Stimulated activated CD8-positive, alpha-beta memory T cell treated with anti-CD3 and anti-CD28 coated beads, Interleukin-7, amount 100 ng/mL, for 24 hours (primary cell): Measurements from ENCODE around the gene SATB2.

Experiments
- DNase-seq: peaks from one replicate; pipeline ENCODE4 v3.0.0-alpha.2; 2020; ENCODE audit warnings: low read depth

The SATB2 gene

DNA sequence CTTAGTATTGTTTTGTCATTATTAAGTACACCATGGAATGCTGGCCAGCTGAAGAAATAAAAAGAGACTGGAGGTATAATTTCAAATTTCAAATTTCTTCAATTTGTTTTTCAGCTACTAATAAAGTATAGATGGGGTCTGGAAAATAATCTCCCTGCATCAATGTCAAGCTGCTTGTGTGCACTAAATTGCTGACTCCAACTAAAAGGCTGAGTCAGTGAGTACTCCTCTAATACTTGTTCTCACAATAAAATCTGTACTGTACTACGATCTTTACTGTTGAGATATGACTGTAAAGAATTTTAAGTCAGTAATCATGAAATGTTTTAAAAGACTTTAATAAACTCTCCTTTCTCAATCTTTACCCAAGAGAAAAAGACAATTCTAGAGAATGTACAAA, 131.9 kb downstream of the SATB2 start:
- DNase-seq: no peak

DNA sequence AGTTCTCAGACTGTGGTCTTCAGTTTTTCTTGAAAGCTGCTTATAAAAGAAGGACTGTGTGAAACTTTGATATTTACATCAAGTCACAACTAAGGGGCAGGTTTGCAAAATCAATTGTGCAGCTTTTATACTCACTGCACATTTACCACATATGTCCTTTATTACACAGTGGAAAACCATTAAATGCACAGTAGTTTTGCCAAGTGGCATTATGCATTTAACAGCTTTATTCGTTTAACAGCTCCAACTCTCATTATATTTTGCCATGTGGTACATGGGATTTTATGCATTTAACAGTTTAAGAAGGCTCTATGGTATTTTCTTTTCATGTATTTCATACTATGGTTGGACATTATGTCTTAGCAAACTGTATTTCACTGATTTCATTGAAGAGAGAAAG, 135.6 kb downstream of the SATB2 start:
- no peak for DNase-seq

DNA sequence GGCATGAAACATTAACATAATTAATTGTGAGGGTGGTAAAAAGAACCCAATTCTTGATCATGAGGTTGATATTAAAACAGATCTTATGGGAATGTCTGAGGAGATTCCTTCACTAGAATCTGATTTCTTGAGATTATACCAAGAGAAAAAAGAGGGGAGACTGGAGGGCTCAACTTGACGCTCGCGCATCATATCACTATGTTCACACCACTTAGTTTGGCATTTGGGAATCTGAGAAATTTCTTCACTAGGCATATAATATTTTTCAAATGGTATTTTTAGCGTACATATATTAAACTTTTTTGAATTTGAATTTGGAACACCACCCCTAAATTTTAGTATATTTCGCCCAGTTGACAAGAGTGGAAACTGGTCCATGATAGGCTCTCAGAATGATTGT, 140.1 kb downstream of the SATB2 start:
- DNase-seq: no peak

DNA sequence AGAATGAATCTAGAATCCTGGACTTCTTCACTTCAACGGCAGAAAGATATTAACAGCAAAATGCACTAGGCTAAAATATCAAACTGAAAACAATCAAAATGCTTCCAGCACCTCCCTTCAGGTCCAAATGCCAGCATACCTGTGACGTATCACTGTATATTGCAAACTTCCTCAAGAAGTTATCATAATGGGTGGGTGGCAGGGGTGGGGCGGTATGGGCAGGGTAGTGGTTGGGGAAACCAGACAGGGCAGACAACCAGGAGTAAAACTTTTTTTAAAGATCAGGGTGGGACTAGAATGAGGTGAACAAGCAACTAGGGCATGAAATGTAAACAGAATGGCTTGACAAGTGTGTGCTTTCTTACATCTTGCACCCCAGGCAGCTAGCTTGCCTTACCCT, 140.9 kb downstream of the SATB2 start:
- DNase-seq: no peak

DNA sequence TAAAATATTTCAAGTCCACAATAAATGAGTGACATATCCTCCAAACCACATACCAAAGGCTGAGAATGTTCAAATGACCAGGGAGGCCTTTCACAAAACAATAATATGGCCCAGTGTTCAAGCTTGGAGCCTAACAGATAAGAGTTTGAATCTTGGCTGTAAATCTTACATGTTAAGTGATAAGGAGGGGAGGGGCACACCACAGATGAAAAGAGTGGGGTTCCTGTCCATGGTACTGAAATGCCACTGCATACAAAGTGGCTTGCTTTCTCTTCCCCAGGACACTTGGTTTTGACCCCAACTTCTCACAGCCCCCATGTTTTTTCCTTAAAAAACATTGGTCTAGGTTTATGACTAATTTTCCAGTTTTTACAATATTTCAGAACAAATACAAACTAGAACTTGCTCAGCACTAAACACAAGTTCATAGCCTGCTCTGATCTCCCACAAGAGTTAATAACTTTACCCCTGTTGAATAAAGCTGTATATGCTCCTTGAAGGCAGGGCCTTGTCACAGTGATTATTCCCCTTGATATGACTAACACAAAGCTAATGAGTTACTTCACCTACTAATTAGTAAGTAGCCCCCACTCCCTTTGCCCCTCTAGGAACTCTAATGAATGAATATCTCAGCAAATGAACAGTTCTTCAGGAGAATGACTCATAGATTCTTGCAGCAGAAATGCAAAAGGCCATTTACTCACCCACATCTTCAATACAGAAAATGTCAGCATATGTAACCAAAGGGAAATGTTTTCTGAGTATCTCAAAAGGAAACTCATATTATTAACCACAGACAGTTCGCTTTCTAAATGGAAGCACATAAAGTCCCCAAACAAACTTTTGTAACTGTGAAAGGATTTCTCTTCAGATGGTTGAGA, 142.2 kb downstream of the SATB2 start:
- no peak for DNase-seq

DNA sequence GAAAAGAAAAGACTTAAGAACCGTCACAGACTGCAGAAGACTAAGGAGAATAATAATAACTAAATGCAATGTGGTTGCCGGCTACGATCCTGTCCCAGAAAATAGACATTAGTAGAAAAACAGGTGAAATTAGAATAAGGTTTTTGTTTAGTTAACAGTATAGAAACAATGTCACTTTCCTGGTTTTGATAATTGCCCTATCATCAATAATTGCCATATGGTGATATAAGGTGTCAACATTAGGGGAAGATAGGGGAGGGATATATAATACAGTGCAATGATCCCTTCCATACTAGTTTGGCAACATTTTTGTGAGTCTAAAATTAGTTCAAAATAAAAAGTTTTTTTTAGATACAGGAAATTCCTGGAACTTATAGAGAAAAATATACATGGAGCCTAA, 144.8 kb downstream of the SATB2 start:
- DNase-seq: no peak

DNA sequence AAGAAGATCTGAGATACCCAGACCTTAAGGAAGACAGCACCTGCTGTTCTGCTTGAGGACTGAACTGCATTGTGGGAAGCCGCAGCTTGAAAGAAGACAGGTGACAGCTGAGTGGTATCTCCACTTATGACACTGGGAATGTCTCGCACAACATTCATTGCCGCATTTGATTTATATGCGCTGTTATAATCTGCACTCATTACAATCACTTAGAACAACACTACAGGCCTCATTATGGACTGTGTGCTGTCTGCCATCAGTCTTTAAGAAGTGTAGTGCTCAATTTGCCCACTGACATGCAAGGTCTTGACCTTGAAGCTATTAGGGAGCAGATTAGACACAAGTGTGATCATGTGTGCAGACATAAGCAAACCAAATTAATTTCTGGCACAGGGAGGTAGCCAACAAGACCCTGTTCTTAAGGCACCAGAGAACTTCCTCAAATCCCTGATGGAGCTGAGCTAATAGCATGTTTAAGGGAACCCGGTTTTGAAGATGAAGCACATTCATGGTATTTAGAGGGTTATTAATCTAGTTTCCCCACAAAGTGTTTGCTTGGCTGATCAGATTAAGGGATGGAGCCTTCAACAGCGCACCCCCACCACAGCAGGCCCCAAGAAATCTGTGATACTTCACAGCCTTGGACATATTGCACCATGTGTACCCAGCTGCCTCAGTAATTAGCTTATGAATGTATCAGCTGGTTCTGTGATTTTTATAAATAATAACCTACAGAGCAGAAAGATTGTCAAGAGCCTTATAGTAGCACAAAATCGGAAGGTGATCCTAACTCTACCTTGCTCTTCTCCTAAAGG, 146.8 kb downstream of the SATB2 start:
- DNase-seq: no peak

DNA sequence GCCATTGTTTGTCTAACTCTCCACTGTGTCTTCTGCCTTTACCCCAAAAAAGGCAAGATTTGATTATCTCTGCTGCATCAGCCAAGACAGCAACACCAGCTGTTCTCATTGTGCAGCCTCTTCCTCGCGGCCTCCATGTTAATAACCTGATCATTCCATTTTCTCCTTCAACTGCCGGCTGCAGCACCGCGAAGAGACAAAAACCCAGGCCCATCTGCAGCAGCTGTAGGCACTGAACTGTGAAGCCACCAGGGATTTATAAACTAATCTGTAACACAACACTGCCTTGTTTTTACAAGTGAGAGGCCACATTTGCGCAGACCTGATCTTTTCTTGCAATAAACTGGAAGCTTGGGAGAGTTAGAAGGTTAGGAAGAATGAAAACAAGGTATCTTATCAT, 147.8 kb downstream of the SATB2 start:
- DNase-seq: no peak

DNA sequence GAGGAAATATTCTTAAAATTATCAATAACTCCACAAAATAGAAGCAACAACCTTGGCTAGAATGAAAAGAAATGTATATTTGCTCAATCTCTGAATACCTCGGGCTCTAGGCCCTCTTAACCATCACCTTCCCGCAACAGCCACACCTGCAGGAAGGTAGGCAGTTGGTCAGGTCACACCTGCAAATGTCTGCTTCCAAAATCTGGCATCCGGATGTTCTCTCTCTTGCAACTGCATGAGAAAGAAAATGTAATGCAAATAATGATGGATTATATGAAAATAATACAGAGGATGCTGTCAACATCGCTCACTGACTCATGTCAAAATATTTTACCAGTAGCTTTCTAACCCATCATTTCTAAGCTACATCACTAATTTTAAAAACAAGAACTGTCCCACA, 148.3 kb downstream of the SATB2 start:
- DNase-seq: no peak

DNA sequence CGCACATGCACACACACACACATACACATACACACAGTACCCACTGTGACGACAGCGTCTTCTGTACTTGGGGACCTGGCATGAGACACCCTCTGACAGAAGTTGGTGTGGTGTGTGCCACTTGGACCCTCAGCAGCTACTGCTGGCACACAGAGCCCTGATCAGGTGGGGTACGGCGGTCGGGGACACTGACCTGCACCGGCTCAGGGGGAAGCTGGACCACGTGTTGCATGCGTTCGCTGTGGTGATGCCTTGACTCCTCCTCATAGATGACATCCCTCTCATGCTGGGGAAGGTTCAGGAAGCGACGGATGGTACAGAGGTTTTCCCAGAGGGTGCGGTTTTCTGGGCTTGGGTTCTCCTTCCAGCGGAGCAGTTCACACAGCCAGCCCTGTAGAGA, 149.2 kb downstream of the SATB2 start:
- no peak for DNase-seq

DNA sequence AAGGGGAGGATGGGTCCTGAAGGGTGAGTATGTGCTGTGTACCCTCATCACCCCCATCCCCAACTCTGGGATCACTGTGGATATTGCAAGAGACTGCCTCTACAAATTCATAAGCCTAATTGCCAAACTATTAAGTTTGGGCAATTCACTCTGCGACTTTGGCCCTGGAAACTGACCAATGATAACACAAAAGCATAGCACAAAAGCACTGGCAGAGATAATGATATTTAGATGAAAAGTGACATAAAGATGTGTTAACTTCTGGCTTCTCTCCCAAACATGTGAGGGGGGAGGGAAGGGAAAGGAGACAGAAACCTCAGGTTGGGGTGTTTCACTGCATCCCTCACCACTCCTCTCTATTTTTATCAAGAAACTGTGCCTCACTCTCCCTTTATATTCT, 150.3 kb downstream of the SATB2 start:
- DNase-seq: no peak

DNA sequence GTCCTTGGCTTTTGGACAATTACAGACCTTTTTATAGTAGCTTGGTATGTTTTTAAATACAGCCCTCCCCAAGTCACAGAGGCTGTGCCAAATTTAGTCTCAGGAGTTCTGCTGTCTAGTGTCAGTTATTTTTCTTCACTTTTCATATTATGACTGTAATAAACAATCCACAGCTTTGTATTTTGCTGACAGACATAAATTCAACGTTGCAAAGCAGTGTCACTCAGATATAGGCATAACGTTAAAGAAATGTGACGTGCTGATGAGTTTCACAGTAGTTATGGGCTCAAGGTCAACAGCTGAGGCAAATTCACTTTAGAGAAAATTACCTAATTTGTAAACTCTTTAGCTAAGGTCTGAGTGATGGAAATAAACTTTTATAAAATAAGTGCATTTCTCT, 151.6 kb downstream of the SATB2 start:
- DNase-seq: no peak

DNA sequence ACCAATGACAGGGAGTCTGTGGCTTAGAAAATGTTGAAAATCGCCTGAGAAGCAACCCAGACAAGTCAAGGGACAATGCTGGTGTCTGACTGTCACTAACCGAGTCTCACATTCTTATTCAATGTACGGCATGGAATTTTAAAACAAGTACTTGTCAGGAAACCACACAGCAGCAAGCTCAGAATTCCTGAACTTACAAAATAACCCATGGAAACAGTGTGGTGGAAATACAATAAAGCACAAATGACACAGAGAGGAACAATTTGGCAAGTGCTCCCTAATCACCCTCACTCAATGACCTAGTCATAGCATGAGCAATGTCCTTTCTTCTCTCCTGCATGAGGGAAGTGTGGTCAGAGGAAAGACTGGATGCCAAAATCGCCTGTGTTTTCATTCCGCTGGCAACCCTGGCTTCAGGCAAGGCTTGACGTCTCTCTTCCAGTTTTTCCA, 154.0 kb downstream of the SATB2 start:
- no peak for DNase-seq

DNA sequence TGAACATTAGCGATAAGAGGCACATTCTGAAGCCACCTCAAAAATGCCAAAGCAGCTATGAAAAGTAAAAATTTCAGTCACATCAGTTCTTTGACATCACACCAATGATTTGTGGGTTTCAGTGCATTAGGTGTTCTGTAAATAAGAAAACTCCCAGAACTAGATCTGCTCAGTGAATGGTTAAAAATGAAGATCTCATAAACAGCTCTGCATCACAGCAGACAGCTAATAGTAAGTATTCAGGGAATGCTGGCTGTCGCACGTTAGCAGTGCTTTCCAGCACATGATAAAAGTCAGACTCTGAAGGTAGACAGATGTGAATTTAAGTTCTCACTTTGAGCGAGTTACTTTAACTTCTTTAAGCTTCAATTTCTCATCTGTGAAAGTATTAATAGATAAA, 154.9 kb downstream of the SATB2 start:
- DNase-seq: no peak

DNA sequence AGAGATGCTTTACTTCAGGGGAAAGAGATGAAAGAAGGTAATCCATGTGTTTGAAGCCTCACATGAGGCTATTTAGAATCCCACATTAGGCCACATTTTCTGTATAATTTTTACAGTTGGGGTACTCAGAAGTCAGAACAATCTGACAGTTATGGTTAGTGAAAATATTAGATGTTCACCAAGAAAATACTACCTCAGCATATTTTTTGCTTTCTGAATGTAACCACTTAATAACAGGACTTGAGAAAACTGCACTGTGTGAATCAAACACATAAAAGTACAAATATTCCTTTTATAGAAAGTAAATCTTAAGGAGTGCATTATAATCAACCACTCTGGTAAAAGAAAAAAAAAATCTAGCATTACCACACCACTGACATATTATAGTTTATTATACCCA, 169.3 kb downstream of the SATB2 start:
- no peak for DNase-seq

DNA sequence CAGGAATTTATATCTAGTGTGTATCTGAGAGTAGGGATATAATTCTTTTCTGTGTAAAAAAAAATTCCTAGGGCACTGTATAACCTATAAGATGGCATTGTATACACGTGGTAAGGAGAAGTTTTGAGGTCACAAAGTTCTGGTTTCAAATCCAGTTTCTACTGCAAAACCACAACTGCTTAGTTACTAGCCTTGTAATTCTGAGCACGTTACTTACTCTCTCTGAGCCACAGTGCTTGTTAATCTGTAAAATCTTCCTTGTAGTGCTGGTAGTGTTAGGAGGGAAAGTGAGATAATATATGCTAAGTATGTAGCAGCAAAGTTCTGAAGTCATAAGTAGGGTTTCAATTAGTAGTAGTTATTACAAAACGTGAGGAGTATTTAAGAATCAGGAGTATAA, 175.4 kb downstream of the SATB2 start:
- DNase-seq: no peak

DNA sequence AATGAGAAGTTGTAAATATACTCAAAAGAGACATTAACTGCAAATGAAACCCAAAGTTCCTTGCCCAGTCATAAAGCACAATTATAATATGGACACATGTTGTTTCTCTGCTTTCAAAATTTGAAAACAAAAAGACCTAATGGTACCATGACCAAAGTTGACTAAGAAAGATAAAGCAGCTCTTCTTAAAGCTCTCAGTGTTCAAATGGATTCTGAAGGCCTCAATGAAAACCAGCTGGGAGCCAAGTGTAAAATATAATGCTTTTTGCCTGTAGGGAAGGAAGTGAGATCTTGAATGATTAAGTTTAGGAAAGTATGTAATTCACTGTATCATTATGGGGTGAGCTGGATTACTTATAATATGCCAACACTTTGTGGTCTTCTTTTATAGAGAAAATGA, 178.6 kb downstream of the SATB2 start:
- DNase-seq: no peak

DNA sequence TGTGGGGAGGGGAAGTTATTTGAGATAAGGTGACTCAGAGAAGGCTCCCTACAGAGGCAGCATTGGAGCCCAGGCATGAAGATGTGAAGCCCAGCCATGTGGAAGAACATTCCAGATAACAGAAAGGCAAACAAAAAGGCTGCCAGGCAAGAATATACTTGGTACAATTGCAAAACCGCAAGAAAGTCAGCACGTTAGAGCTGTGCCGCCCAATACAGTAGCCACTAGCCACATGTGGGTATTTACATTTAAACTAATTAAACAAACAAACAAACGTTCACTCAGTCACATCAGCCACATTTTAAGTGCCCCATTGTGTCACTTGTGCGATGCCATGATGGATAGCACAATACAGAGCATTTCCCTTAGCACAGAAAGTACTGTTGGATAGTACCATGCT, 179.6 kb downstream of the SATB2 start:
- DNase-seq: no peak

DNA sequence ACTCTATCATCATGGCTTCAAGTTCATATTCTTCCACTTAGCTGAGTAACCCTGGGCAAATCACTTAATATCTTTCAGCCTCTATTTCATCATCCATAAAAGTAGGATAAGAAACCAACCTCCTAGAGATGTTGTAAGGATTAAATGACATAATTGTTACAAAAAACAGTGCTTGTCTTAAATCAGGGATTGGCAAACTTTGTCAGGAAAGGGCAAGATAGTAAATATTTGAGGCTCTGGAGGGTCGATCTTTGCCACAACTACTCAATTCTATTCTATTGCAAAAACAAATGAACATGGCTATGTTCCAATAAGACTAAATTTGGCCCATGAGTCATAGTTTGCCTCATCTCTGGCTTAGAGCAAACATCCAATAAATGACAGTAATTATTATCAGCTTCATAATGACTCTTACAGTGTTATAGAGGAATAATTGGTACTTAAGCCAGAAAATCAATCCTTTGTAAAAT, 184.7 kb downstream of the SATB2 start:
- DNase-seq: no peak

DNA sequence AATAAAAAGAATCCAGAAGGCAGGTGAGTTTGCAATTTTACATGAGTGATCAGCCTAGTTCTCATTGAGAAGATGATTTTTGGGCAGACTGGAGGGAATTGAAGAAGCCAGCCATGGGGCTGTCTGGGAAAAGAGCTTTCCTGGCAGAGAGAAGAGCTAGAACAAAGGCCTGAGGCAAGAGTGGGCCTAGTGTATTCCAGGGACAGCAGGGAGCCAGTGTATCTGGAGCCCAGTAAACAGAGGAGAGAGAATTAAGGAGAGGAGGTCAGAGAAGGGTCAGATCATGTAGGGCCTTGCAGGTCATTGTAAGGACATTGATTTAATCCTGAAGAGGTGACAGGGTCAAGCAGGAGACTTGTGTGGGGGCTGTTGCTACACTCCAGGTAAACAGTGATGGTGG, 195.8 kb downstream of the SATB2 start:
- DNase-seq: no peak

DNA sequence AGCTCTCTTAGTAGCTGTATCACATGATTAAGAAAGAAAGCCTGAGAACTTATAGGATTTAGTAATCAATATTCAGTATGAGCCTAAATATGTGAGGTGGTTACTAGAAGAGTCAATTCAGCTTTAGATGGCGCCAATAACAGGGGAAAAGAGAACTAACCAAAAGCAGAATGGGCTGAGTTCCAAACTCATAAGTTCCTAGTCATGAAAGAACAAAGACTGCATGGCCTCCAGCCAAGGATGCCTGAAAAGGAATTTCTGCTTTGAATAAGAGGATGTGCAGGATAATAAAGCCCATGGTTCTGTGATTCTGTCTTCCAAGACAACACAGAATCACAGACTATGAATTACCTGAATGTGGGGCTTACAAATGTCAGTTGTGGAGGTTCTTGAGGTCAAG, 196.5 kb downstream of the SATB2 start:
- DNase-seq: no peak

DNA sequence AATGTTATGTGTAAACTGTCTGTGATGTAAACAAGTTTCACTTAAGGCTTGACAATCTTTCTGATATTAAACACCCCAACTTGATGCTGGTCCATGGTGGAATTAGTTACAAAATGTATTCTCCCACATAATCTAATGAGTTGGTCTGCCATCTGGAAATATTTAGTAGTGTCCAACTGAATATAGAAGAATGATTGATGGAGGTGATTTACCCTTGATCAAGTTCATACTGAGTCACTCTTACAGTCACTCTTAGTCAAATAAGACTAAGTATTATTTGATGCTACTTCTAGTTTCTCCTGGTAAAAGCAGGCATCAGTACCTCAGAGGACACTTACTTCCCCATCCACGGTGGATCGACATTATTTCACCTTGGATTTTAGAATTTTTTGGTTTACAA, 198.1 kb downstream of the SATB2 start:
- no peak for DNase-seq

DNA sequence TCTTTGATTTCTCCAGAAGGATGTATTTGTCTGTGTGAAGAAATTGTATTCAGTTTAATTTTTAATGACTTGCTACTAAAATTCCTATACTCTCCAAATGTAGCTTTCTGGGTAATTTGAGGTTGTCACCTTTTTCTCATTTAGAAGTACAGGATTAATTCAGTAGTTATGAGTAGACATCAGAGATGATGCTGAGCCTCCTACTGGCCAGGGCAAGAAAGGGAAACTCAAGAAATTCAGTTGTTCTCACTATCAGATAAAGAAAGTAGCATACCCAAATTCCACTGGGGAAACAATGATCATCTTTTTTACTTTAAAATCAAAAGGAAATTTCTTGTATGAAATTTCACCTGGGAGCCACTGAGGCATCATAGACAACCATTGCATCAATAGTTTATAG, 199.4 kb downstream of the SATB2 start:
- no peak for DNase-seq
